MM.1S (cell line): Measurements from ENCODE around the gene PADI6.

Experiments used
- CTCF ChIP-seq: fragments of 300-600 bp; sonication (generic); IDR thresholded peaks from 2 replicates; pipeline ENCODE4 v1.5.1; 2016; ENCODE audit warnings: antibody characterized with exemption, low read length, mixed read lengths
- EZH2 ChIP-seq: fragments of 300-600 bp; sonication (generic); optimal IDR thresholded peaks from 2 replicates; pipeline ENCODE3; 2017; ENCODE audit warnings: low read depth, mild to moderate bottlenecking, antibody characterized with exemption, low read length, mixed read lengths
- EZH2phosphoT487 ChIP-seq: fragments of 300-600 bp; sonication (generic); IDR thresholded peaks from 2 replicates; pipeline ENCODE4 v1.6.1; 2018; ENCODE audit warnings: antibody characterized with exemption, low read length

- no peak for TF ChIP-seq CTCF
- TF ChIP-seq EZH2phosphoT487 = no peak
- no peak for TF ChIP-seq EZH2
Observed at GRCh38 chr1:17439250-17440073, 67.5 kb downstream of the PADI6 start, which contains the start of gene RCC2.
